BE2C (cell line): ENCODE data around the gene KLHL1.
A peak's percentile ranks its signal among the peaks of the same experiment; 100 is the strongest.

Experiments
- DNase-seq: peaks from one replicate; pipeline ENCODE4 v3.0.0-alpha.2; 2020
- H3K27me3 ChIP-seq: fragments of 250-450 bp; sonication (Bioruptor Pico); 2 replicates; pipeline ENCODE4 v1.5.1; 2020; ENCODE audit warnings: mild to moderate bottlenecking
- H3K36me3 ChIP-seq: fragments of 250-450 bp; sonication (Bioruptor Pico); 2 replicates; pipeline ENCODE4 v1.5.1; 2020; ENCODE audit warnings: mild to moderate bottlenecking
- H3K4me1 ChIP-seq: fragments of 250-450 bp; sonication (Bioruptor Pico); 2 replicates; pipeline ENCODE4 v1.5.1; 2020
- H3K4me3 ChIP-seq: 2 replicates; pipeline ENCODE4 v1.5.1; 2011; ENCODE audit warnings: low read depth, low read length
- H3K9me3 ChIP-seq: fragments of 250-450 bp; sonication (Bioruptor Pico); 2 replicates; pipeline ENCODE4 v1.5.1; 2020
- CTCF ChIP-seq: IDR thresholded peaks from 2 replicates; pipeline ENCODE4 v1.5.1; 2012; ENCODE audit warnings: mild to moderate bottlenecking, low read depth, low read length

Gene KLHL1

GRCh38 chr13:69956349-69956748 lies 151.9 kb downstream of the KLHL1 start:
- H3K27me3 ChIP-seq: no peaks in the 10 kb centered on the region
- no peaks in the 10 kb centered on the region for H3K4me1 ChIP-seq
- no peaks in the 10 kb centered on the region for H3K36me3 ChIP-seq
- DNase-seq: no peak
- H3K4me3 ChIP-seq: no peak overlapping the region
- TF ChIP-seq CTCF: no peak
- no peaks in the 10 kb centered on the region for H3K9me3 ChIP-seq

- no peaks in the 10 kb centered on the region for H3K36me3 ChIP-seq
Measured at GRCh38 chr13:69955271-69955670, 153.0 kb downstream of the KLHL1 start.

GRCh38 chr13:69951412-69951811 lies 156.8 kb downstream of the KLHL1 start:
- H3K4me3 ChIP-seq: no peak overlapping the region
- H3K36me3 ChIP-seq: no peaks in the 10 kb centered on the region
- DNase-seq: no peak
- H3K9me3 ChIP-seq: no peaks in the 10 kb centered on the region
- TF ChIP-seq CTCF: no peak
- no peaks in the 10 kb centered on the region for H3K27me3 ChIP-seq
- H3K4me1 ChIP-seq: peaks cover 14% of the 10 kb centered on the region

More at GRCh38 chr13:69955271-69955670, 153.0 kb downstream of the KLHL1 start:
- H3K4me3 ChIP-seq: no peak overlapping the region
- H3K27me3 ChIP-seq: no peaks in the 10 kb centered on the region
- TF ChIP-seq CTCF: no peak
- no peaks in the 10 kb centered on the region for H3K9me3 ChIP-seq
- DNase-seq: no peak
- H3K4me1 ChIP-seq: no peaks in the 10 kb centered on the region

- Histone ChIP-seq H3K36me3 (no peaks in the 10 kb centered on the region), H3K9me3 (no peaks in the 10 kb centered on the region), H3K4me1 (peaks cover 14% of the 10 kb centered on the region), H3K4me3 (no peak overlapping the region), H3K27me3 (no peaks in the 10 kb centered on the region)
- TF ChIP-seq CTCF: no peak
- DNase-seq: no peak
Measured at GRCh38 chr13:69950160-69950559, 158.1 kb downstream of the KLHL1 start.

GRCh38 chr13:69948016-69948415 lies 160.2 kb downstream of the KLHL1 start:
- DNase-seq: no peak

GRCh38 chr13:69947582-69947981 lies 160.7 kb downstream of the KLHL1 start:
- DNase-seq: peak; percentile 24
- no peaks in the 10 kb centered on the region for H3K36me3 ChIP-seq

More at GRCh38 chr13:69948016-69948415, 160.2 kb downstream of the KLHL1 start:
- Histone ChIP-seq H3K4me1 (peaks cover 14% of the 10 kb centered on the region), H3K27me3 (no peaks in the 10 kb centered on the region), H3K4me3 (no peak overlapping the region), H3K9me3 (no peaks in the 10 kb centered on the region), H3K36me3 (no peaks in the 10 kb centered on the region)
- TF ChIP-seq CTCF: no peak

More at GRCh38 chr13:69947582-69947981, 160.7 kb downstream of the KLHL1 start:
- Histone ChIP-seq H3K4me1 (peaks cover 14% of the 10 kb centered on the region), H3K9me3 (no peaks in the 10 kb centered on the region), H3K4me3 (0 out of 2 replicates have a peak overlapping the region, but pooled peaks have one; percentile 5), H3K27me3 (no peaks in the 10 kb centered on the region)
- TF ChIP-seq CTCF: no peak
